Activated CD4-positive, alpha-beta T cell treated with anti-CD3 and anti-CD28 coated beads, Interleukin-2, Interleukin-6, amounts not matched to agents 100 ng/mL and 50 ng/mL, durations not matched to agents 16 hours and 8 hours (primary cell): ENCODE measurements around the gene POLR2I.
"Not testable (repeated sequence)": the region's sequence is repeated elsewhere in the genome, so short reads cannot be mapped to it uniquely, and the experiment has no call there.

Experiments
- DNase-seq: peaks from one replicate; pipeline ENCODE4 v3.0.0-alpha.2; 2020

POLR2I gene

GRCh38 chr19:36131221-36131620 is 16.5 kb upstream of the POLR2I start:
- not testable (repeated sequence) for DNase-seq

GRCh38 chr19:36128392-36128736 is 13.7 kb upstream of the POLR2I start:
- peak; percentile 31 for DNase-seq

GRCh38 chr19:36125557-36125956 is 10.9 kb upstream of the POLR2I start:
- DNase-seq = peak; percentile 19

GRCh38 chr19:36121486-36122124 is 6.9 kb upstream of the POLR2I start:
- DNase-seq = no peak

- no peak for DNase-seq
Observed at GRCh38 chr19:36120984-36121358, 6.3 kb upstream of the POLR2I start.

GRCh38 chr19:36120092-36120983 is 5.7 kb upstream of the POLR2I start:
- no peak for DNase-seq

GRCh38 chr19:36116344-36116637 is 1.6 kb upstream of the POLR2I start:
- DNase-seq = no peak

- DNase-seq = peak; percentile 92
Observed at GRCh38 chr19:36115453-36116343, 1.0 kb upstream of the POLR2I start, which contains the start of gene TBCB. TBCB (plus strand) TSS chr19:36115468; CDS start chr19:36115561, 93 bp downstream.

GRCh38 chr19:36113894-36114720 is 568 bp downstream of the POLR2I start:
- peak; percentile 15 for DNase-seq

GRCh38 chr19:36113425-36113824 is 1.2 kb downstream of the POLR2I start:
- no peak for DNase-seq

- no peak for DNase-seq
Observed at GRCh38 chr19:36112678-36113077, 2.0 kb downstream of the POLR2I start.

- DNase-seq = no peak
Observed at GRCh38 chr19:36111200-36111539, 3.5 kb downstream of the POLR2I start.

- DNase-seq = no peak
Observed at GRCh38 chr19:36110487-36111199, 4.0 kb downstream of the POLR2I start, which contains the start of gene OVOL3. OVOL3 (plus strand) TSS chr19:36111143; CDS start chr19:36111203, 60 bp downstream.

- DNase-seq = no peak
Observed at GRCh38 chr19:36108684-36109083, 6.0 kb downstream of the POLR2I start.

- no peak for DNase-seq
Observed at GRCh38 chr19:36106991-36107390, 7.7 kb downstream of the POLR2I start.

GRCh38 chr19:36106441-36106840 is 8.2 kb downstream of the POLR2I start:
- DNase-seq = no peak

- no peak for DNase-seq
Observed at GRCh38 chr19:36103842-36104552, 10.7 kb downstream of the POLR2I start.

GRCh38 chr19:36103040-36103626 is 11.5 kb downstream of the POLR2I start:
- no peak for DNase-seq

- DNase-seq = no peak
Observed at GRCh38 chr19:36101550-36102327, 12.9 kb downstream of the POLR2I start.

- DNase-seq = no peak
Observed at GRCh38 chr19:36100476-36100875, 14.2 kb downstream of the POLR2I start.
